B cell (primary cell): ENCODE data around the gene MTUS2. TPM values are rescaled to one million over a fixed set of nuclear protein-coding genes. Genes with fewer than 3 reads are reported as not detected.

ENCODE experiments used
- ATAC-seq: fragments of 200-7000 bp; cut with Tn5 transposase; one replicate; pipeline ENCODE4 v1.10.0; 2021; ENCODE audit warnings: low read depth, mild to moderate bottlenecking, moderate number of reproducible peaks, moderate library complexity
- CTCF ChIA-PET: fragments of 350-600 bp; sonication (Branson Sonifier 250); formaldehyde crosslinking; loops from one replicate; lab custom pipeline; 2021; ENCODE audit warnings: antibody characterized with exemption, inconsistent platforms; lab: Charles Lee
- POLR2A ChIA-PET: fragments of 350-600 bp; sonication (Branson Sonifier 250); formaldehyde crosslinking; loops from one replicate; lab custom pipeline; 2021; ENCODE audit warnings: antibody characterized with exemption; lab: Charles Lee
- DNase-seq: peaks from one replicate; pipeline ENCODE4 v3.0.0; 2013
- H2AFZ ChIP-seq: 2 replicates; pipeline ENCODE4 v1.6.1; 2012; ENCODE audit warnings: mild to moderate bottlenecking, low read depth, low read length; ENCODE audit not compliant: insufficient read depth, poor library complexity, severe bottlenecking
- H3K27ac ChIP-seq, 2 donors: 1 replicate in 1 of 2; 2 replicates in 1 of 2; pipeline ENCODE4 v1.5.1; 2012 to 2013; ENCODE audit warnings: low read length in 2 of 2, mild to moderate bottlenecking in 2 of 2, moderate library complexity in 1 of 2
- H3K27me3 ChIP-seq, 4 experiments: fragments of 200-600 bp in 1 of 4; sonication (generic) in 1 of 4; replicated peaks in 1 of 4; 1 replicate in 2 of 4; 2 replicates in 2 of 4; pipeline versions ENCODE4 v1.6.1 to v1.7.0; 2013 to 2016; ENCODE audit warnings: low read length in 3 of 4, mild to moderate bottlenecking in 2 of 4, mixed read lengths in 1 of 4, moderate library complexity in 1 of 4; ENCODE audit not compliant: insufficient read depth in 4 of 4, control insufficient read depth in 3 of 4; ENCODE audit errors: control extremely low read depth in 1 of 4
- H3K36me3 ChIP-seq, 2 experiments: replicated peaks in 1 of 2; 1 replicate in 1 of 2; 2 replicates in 1 of 2; pipeline versions ENCODE4 v1.6.1 to v1.7.1; 2013; ENCODE audit warnings: low read length in 1 of 2; ENCODE audit not compliant: insufficient read depth in 2 of 2, control insufficient read depth in 1 of 2; ENCODE audit errors: control extremely low read depth in 1 of 2, extremely low read depth in 1 of 2
- H3K4me1 ChIP-seq, 2 donors: fragments of 200-600 bp in 1 of 2; sonication (generic) in 1 of 2; 1 replicate in 1 of 2; 2 replicates in 1 of 2; pipeline versions ENCODE4 v1.5.1 to v1.6.1; 2013 to 2017; ENCODE audit warnings: low read length in 2 of 2; ENCODE audit not compliant: control insufficient read depth in 2 of 2, insufficient read depth in 2 of 2
- H3K4me2 ChIP-seq: replicated peaks from 2 replicates; pipeline ENCODE3; 2012; ENCODE audit warnings: mild to moderate bottlenecking, low read depth, low read length; ENCODE audit not compliant: poor library complexity, severe bottlenecking
- H3K4me3 ChIP-seq, 5 experiments: fragments of 200-600 bp in 1 of 5; sonication (generic) in 1 of 5; 1 replicate in 3 of 5; 2 replicates in 2 of 5; pipeline versions ENCODE4 v1.5.1 to v1.7.0; 2011 to 2016; ENCODE audit warnings: low read length in 4 of 5, mild to moderate bottlenecking in 4 of 5, low read depth in 2 of 5, control low read depth in 1 of 5, moderate library complexity in 1 of 5; ENCODE audit not compliant: insufficient read depth in 1 of 5; ENCODE audit errors: control extremely low read depth in 1 of 5, extremely low read depth in 1 of 5
- H3K79me2 ChIP-seq: fragments of 200-600 bp; sonication (generic); one replicate; pipeline ENCODE4 v1.6.0; 2016; ENCODE audit warnings: low read length; ENCODE audit not compliant: control insufficient read depth, insufficient read depth
- H3K9ac ChIP-seq: fragments of 200-600 bp; sonication (generic); 2 replicates; pipeline ENCODE4 v1.6.1; 2017; ENCODE audit warnings: mild to moderate bottlenecking, low read length, moderate library complexity
- H3K9me3 ChIP-seq, 3 donors: one replicate each; pipeline versions ENCODE4 v1.6.1 to v1.7.1; 2013; ENCODE audit warnings: low read length in 2 of 3; ENCODE audit not compliant: control insufficient read depth in 2 of 3, insufficient read depth in 1 of 3; ENCODE audit errors: control extremely low read depth in 1 of 3
- H4K20me1 ChIP-seq: 2 replicates; pipeline ENCODE4 v1.6.0; 2012; ENCODE audit warnings: mild to moderate bottlenecking, low read length; ENCODE audit not compliant: insufficient read depth, control insufficient read depth, poor library complexity, severe bottlenecking
- H3K27ac Mint-ChIP-seq: one replicate; pipeline ENCODE4 v1.8.0; 2021; ENCODE audit warnings: mixed read lengths
- H3K27me3 Mint-ChIP-seq: one replicate; pipeline ENCODE4 v1.8.0; 2021; ENCODE audit warnings: mixed read lengths
- H3K4me1 Mint-ChIP-seq: one replicate; pipeline ENCODE4 v1.8.0; 2021; ENCODE audit warnings: mixed read lengths
- H3K4me3 Mint-ChIP-seq: one replicate; pipeline ENCODE4 v1.8.0; 2021; ENCODE audit warnings: mixed read lengths
- H3K9me3 Mint-ChIP-seq: one replicate; pipeline ENCODE4 v1.8.0; 2022; ENCODE audit warnings: mixed read lengths; ENCODE audit not compliant: insufficient read depth
- CTCF ChIP-seq: fragments of 200-600 bp; IDR thresholded peaks from one replicate; pipeline ENCODE4 v1.8.0; 2022; ENCODE audit warnings: antibody characterized with exemption, mild to moderate bottlenecking
- EZH2 ChIP-seq: IDR thresholded peaks from 2 replicates; pipeline ENCODE4 v1.6.1; 2012; ENCODE audit warnings: borderline replicate concordance, low read depth, mild to moderate bottlenecking, moderate library complexity, low read length; ENCODE audit not compliant: insufficient read depth, poor library complexity, severe bottlenecking
- WGBS: methylation state at CpG from one replicate; pipeline ENCODE4 v1.1.5; 2013; ENCODE audit warnings: missing lambda C conversion rate; ENCODE audit not compliant: insufficient coverage; 5-methylcytosine and 5-hydroxymethylcytosine counted together
- intact Hi-C: fragments of 100-400 bp; cut with micrococcal nuclease; formaldehyde crosslinking; loops from one replicate; pipeline ENCODE4 v1.10.0; 2022
- polyA plus RNA-seq: library from polyadenylated mRNA; depleted of rRNA; stranded (reverse); fragments of >200 nt; gene quantifications from 2 replicates; pipeline ENCODE4 v1.2.3, GENCODE V29; 2012
- total RNA-seq, 2 donors: library from RNA; stranded (reverse); fragments of 120-200 nt in 1 of 2; gene quantifications; 1 replicate in 1 of 2; 2 replicates in 1 of 2; pipeline versions ENCODE4 v1.2.3 to v1.2.4, GENCODE V29; 2013 to 2022

MTUS2 gene
- total and polyA plus RNA-seq, 2 donors (not counting 1 experiment from before 2014, with no cell fraction given): 0.12 TPM; not detected in 1

- Histone ChIP-seq H3K27me3 (peaks cover 0 to 8% (median 2%) of the 10 kb centered on the region in 4 experiments), H4K20me1 (no peaks in the 10 kb centered on the region), H3K4me3 (no peak overlapping the region), H3K27ac (no peak overlapping the region), H3K36me3 (no peaks in the 10 kb centered on the region), H3K79me2 (no peaks in the 10 kb centered on the region), H3K4me2 (no peak overlapping the region), H3K9me3 (peaks cover 0 to 6% (median 0%) of the 10 kb centered on the region in 3 donors), H2AFZ (no peak overlapping the region), H3K9ac (no peak overlapping the region), H3K4me1 (no peaks in the 10 kb centered on the region)
- no peaks in the 10 kb centered on the region for H3K4me1 Mint-ChIP-seq
- no peak for ATAC-seq
- peaks cover 26% of the 10 kb centered on the region for H3K27me3 Mint-ChIP-seq
- no peaks in the 10 kb centered on the region for H3K9me3 Mint-ChIP-seq
- intact Hi-C loops: no loop called here
- POLR2A ChIA-PET: no interaction called here
- H3K27ac Mint-ChIP-seq: no peak overlapping the region
- H3K4me3 Mint-ChIP-seq: no peak overlapping the region
- TF ChIP-seq CTCF: no peak
- TF ChIP-seq EZH2: no peak
- CTCF ChIA-PET: no interaction called here
- no peak for DNase-seq
- 66% methylated on average over 7 of the region's 8 CpGs for WGBS
Observed at GRCh38 chr13:29005035-29005762, 185.1 kb downstream of the MTUS2 start.

- intact Hi-C loops: no loop called here
- H3K27ac ChIP-seq: no peak overlapping the region
- no peak overlapping the region for H3K4me3 ChIP-seq
- Mint-ChIP-seq H3K4me1 (no peaks in the 10 kb centered on the region), H3K27ac (no peak overlapping the region), H3K4me3 (no peak overlapping the region), H3K9me3 (no peaks in the 10 kb centered on the region), H3K27me3 (peaks cover 26% of the 10 kb centered on the region)
- H2AFZ ChIP-seq: no peak overlapping the region
- no peak overlapping the region for H3K9ac ChIP-seq
- no CpG with 5 or more reads among the region's 2 CpGs for WGBS
- CTCF ChIA-PET: no interaction called here
- no peaks in the 10 kb centered on the region for H3K36me3 ChIP-seq
- no peak for TF ChIP-seq CTCF
- POLR2A ChIA-PET: no interaction called here
- peaks cover 0 to 1% (median 0%) of the 10 kb centered on the region in 3 donors for H3K9me3 ChIP-seq
- H3K4me2 ChIP-seq: no peak overlapping the region
- H3K4me1 ChIP-seq: no peaks in the 10 kb centered on the region
- H4K20me1 ChIP-seq: no peaks in the 10 kb centered on the region
- peaks cover 0 to 8% (median 2%) of the 10 kb centered on the region in 4 experiments for H3K27me3 ChIP-seq
- ATAC-seq (no peak), DNase-seq (no peak)
- H3K79me2 ChIP-seq: no peaks in the 10 kb centered on the region
Observed at GRCh38 chr13:29005763-29006120, 185.6 kb downstream of the MTUS2 start.
